ENCODE results near the gene PRKN. TPM values are rescaled to one million over a fixed set of nuclear protein-coding genes. Genes with fewer than 3 reads are reported as not detected.

The PRKN gene
- total RNA-seq, 1 experiment from 2014 or later = 1.2 TPM

GRCh38 chr6:161732594-161732993 lies 995.0 kb downstream of the PRKN start:
- ChIA-PET POLR2A (ENCODE audit: low non-redundant PET) (no interaction called here), CTCF (no interaction called here)
- intact Hi-C loops (cut with micrococcal nuclease; ENCODE audit: unreplicated experiment) = no loop called here
- DNase-seq (ENCODE audit: low spot score) = no peak
- Histone ChIP-seq H3K9me3 (ENCODE audit: low read depth, low read length, poor library complexity, severe bottlenecking) (no peaks in the 10 kb centered on the region), H3K27ac (ENCODE audit: low read depth, low read length, poor library complexity, severe bottlenecking) (no peak overlapping the region), H3K4me3 (ENCODE audit: low read depth, low read length, poor library complexity, severe bottlenecking) (no peak overlapping the region), H3K27me3 (replicated peaks; ENCODE audit: insufficient read depth, low read depth, low read length, poor library complexity) (no peaks in the 10 kb centered on the region), H3K4me1 (ENCODE audit: insufficient read depth, low read length, poor library complexity, severe bottlenecking) (no peaks in the 10 kb centered on the region), H3K36me3 (ENCODE audit: insufficient read depth, low read length, poor library complexity, severe bottlenecking) (no peaks in the 10 kb centered on the region)
- no TSS peak for BruUV-seq (replicated peaks)
- TF ChIP-seq CTCF (conservative IDR thresholded peaks at IDR 0.05; ENCODE audit: low read depth, low read length) = no peak
- no peak for TF ChIP-seq EZH2 (IDR thresholded peaks at IDR 0.05; ENCODE audit: borderline replicate concordance, low read depth, low read length, poor library complexity, severe bottlenecking)

- no peaks in the 10 kb centered on the region for H3K4me1 ChIP-seq (ENCODE audit: insufficient read depth, low read length, poor library complexity, severe bottlenecking)
- H3K4me3 ChIP-seq (ENCODE audit: low read depth, low read length, poor library complexity, severe bottlenecking) = no peak overlapping the region
- H3K27ac ChIP-seq (ENCODE audit: low read depth, low read length, poor library complexity, severe bottlenecking) = no peak overlapping the region
- ChIA-PET POLR2A (ENCODE audit: low non-redundant PET) (no interaction called here), CTCF (no interaction called here)
- no peaks in the 10 kb centered on the region for H3K36me3 ChIP-seq (ENCODE audit: insufficient read depth, low read length, poor library complexity, severe bottlenecking)
- no peaks in the 10 kb centered on the region for H3K27me3 ChIP-seq (replicated peaks; ENCODE audit: insufficient read depth, low read depth, low read length, poor library complexity)
- TF ChIP-seq EZH2 (IDR thresholded peaks at IDR 0.05; ENCODE audit: borderline replicate concordance, low read depth, low read length, poor library complexity, severe bottlenecking) = no peak
- TF ChIP-seq CTCF (conservative IDR thresholded peaks at IDR 0.05; ENCODE audit: low read depth, low read length) = no peak
- intact Hi-C loops (cut with micrococcal nuclease; ENCODE audit: unreplicated experiment) = no loop called here
- DNase-seq (ENCODE audit: low spot score) = no peak
- H3K9me3 ChIP-seq (ENCODE audit: low read depth, low read length, poor library complexity, severe bottlenecking) = no peaks in the 10 kb centered on the region
- BruUV-seq (replicated peaks) = no TSS peak
Measured at GRCh38 chr6:161727083-161727833, 1000.3 kb downstream of the PRKN start.

- no TSS peak for BruUV-seq (replicated peaks)
- ChIA-PET CTCF (no interaction called here), POLR2A (ENCODE audit: low non-redundant PET) (no interaction called here)
- Histone ChIP-seq H3K27me3 (replicated peaks; ENCODE audit: insufficient read depth, low read depth, low read length, poor library complexity) (no peaks in the 10 kb centered on the region), H3K4me3 (ENCODE audit: low read depth, low read length, poor library complexity, severe bottlenecking) (no peak overlapping the region), H3K36me3 (ENCODE audit: insufficient read depth, low read length, poor library complexity, severe bottlenecking) (no peaks in the 10 kb centered on the region), H3K4me1 (ENCODE audit: insufficient read depth, low read length, poor library complexity, severe bottlenecking) (no peaks in the 10 kb centered on the region), H3K9me3 (ENCODE audit: low read depth, low read length, poor library complexity, severe bottlenecking) (no peaks in the 10 kb centered on the region), H3K27ac (ENCODE audit: low read depth, low read length, poor library complexity, severe bottlenecking) (no peak overlapping the region)
- intact Hi-C loops (cut with micrococcal nuclease; ENCODE audit: unreplicated experiment) = no loop called here
- no peak for DNase-seq (ENCODE audit: low spot score)
- no peak for TF ChIP-seq EZH2 (IDR thresholded peaks at IDR 0.05; ENCODE audit: borderline replicate concordance, low read depth, low read length, poor library complexity, severe bottlenecking)
- no peak for TF ChIP-seq CTCF (conservative IDR thresholded peaks at IDR 0.05; ENCODE audit: low read depth, low read length)
Measured at GRCh38 chr6:161722394-161722793, 1005.2 kb downstream of the PRKN start.

All from A673 (cell line).